Measurements from ENCODE around the gene GRAMD1B. TPM values are rescaled to one million over a fixed set of nuclear protein-coding genes. Genes with fewer than 3 reads are reported as not detected.

The GRAMD1B gene
- total RNA-seq, 1 experiment from 2014 or later: 12.7 TPM

GRCh38 chr11:123652599-123652998, 222.5 kb downstream of the GRAMD1B start:
- peaks cover 0 to 4% of the 10 kb centered on the region in 2 experiments; a peak in 1 of 4 replicates for H3K4me1 ChIP-seq (ENCODE audit: control insufficient read depth in 1 of 2, insufficient read depth in 2 of 2, low read length in 2 of 2)
- H3K9me2 ChIP-seq (ENCODE audit: insufficient read depth): no peaks in the 10 kb centered on the region
- no peak overlapping the region for H3K9ac ChIP-seq (ENCODE audit: low read length)
- no peaks in the 10 kb centered on the region for H3K9me3 ChIP-seq (ENCODE audit: control insufficient read depth in 1 of 2, insufficient read depth in 1 of 2, low read depth in 1 of 2, low read length in 2 of 2)
- CTCF ChIA-PET: interaction anchor here (0.6 to 1.3 kb wide), 3 partner anchors 19 to 1051 kb away, joined by 3 to 6 read pairs (median 3); no protein-coding TSS in a partner anchor
- H4K20me1 ChIP-seq (ENCODE audit: insufficient read depth): no peaks in the 10 kb centered on the region
- no peaks in the 10 kb centered on the region for H3K79me2 ChIP-seq (ENCODE audit: insufficient read depth, low read length)
- peaks cover 40% of the 10 kb centered on the region for H3K27me3 ChIP-seq (ENCODE audit: insufficient read depth, low read length)
- ATAC-seq: no peak
- RAD21 ChIA-PET (ENCODE audit: low non-redundant PET in 1 of 2, low total read pairs in 2 of 2, uncharacterized antibody in 2 of 2, unreplicated experiment in 2 of 2): no interaction called here
- H3K27ac ChIP-seq (ENCODE audit: low read depth, low read length): no peak overlapping the region
- no peak for DNase-seq (ENCODE audit: low read depth, low spot score)
- H3K4me2 ChIP-seq (ENCODE audit: low read length): no peak overlapping the region
- no TSS peak for BruUV-seq (replicated peaks)
- intact Hi-C loops (cut with micrococcal nuclease): no loop called here
- POLR2A ChIA-PET: no interaction called here
- TF ChIP-seq ZNF274 (IDR thresholded peaks at IDR 0.05; ENCODE audit: low read depth, low read length): no peak
- TF ChIP-seq JUND (IDR thresholded peaks at IDR 0.05): no peak
- no peak for TF ChIP-seq POLR2AphosphoS5 (IDR thresholded peaks at IDR 0.05; ENCODE audit: low read depth, low read length)
- no peak for TF ChIP-seq SP1 (IDR thresholded peaks at IDR 0.05; ENCODE audit: low read depth)
- TF ChIP-seq ZBTB33 (IDR thresholded peaks at IDR 0.05; ENCODE audit: extremely low read depth, insufficient replicate concordance, low read length): no peak
- no peak for TF ChIP-seq ELF1 (IDR thresholded peaks at IDR 0.05; ENCODE audit: borderline replicate concordance, low read depth)
- no peak for TF ChIP-seq POLR2A (IDR thresholded peaks at IDR 0.05; ENCODE audit: borderline replicate concordance, extremely low read depth, insufficient read depth, insufficient read length)
- no peak for TF ChIP-seq YY1 (IDR thresholded peaks at IDR 0.05; ENCODE audit: extremely low read depth, insufficient replicate concordance, low read depth, low read length)
- TF ChIP-seq CBX3 (IDR thresholded peaks at IDR 0.05; ENCODE audit: low read depth): no peak
- no peak for TF ChIP-seq RAD21 (IDR thresholded peaks at IDR 0.05; ENCODE audit: low read depth)
- no peak for TF ChIP-seq CTCF (IDR thresholded peaks at IDR 0.05 in 2 of 3, conservative IDR thresholded peaks at IDR 0.05 in 1 of 3; ENCODE audit: borderline replicate concordance in 1 of 3, insufficient read depth in 1 of 3, low read depth in 2 of 3, low read length in 2 of 3)
- TF ChIP-seq MAX (IDR thresholded peaks at IDR 0.05): no peak
- no peak overlapping the region for H2AFZ ChIP-seq (ENCODE audit: low read depth, low read length, poor library complexity, severe bottlenecking)
- H3K4me3 ChIP-seq (replicated peaks in 1 of 2; ENCODE audit: low read depth in 1 of 2, low read length in 2 of 2): no peak overlapping the region
- H3K36me3 ChIP-seq (ENCODE audit: control insufficient read depth in 1 of 2, insufficient read depth in 2 of 2, low read length in 2 of 2): no peaks in the 10 kb centered on the region
